NCI-H510A treated with DMSO at 0.1 percent for 48 hours (cell line): ENCODE results near the gene PGRMC2.
"Not testable (repeated sequence)": the region's sequence is repeated elsewhere in the genome, so short reads cannot be mapped to it uniquely, and the experiment has no call there.

Source experiments
- DNase-seq: peaks from one replicate; lab custom pipeline; 2025; lab: John Stamatoyannopoulos, UW

Gene PGRMC2

DNA sequence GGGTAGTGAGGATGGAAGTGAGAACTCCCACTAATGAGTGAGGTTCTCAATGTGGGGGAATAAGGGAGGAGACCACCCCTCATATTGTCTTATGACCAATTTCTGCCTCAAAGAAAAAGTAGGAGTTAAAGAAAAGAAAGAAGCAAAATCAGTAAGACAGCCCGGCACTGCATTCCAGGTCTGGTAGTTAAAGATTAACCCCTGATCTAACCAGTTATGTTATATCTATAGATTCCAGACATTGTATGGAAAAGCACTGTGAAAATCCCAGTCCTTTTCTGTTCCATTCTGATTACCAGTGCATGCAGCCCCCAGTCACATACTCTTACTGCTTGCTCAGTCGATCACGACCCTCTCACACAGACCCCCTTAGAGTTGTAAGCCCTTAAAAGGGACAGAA, 20.4 kb downstream of the PGRMC2 start:
- not testable (repeated sequence) for DNase-seq

DNA sequence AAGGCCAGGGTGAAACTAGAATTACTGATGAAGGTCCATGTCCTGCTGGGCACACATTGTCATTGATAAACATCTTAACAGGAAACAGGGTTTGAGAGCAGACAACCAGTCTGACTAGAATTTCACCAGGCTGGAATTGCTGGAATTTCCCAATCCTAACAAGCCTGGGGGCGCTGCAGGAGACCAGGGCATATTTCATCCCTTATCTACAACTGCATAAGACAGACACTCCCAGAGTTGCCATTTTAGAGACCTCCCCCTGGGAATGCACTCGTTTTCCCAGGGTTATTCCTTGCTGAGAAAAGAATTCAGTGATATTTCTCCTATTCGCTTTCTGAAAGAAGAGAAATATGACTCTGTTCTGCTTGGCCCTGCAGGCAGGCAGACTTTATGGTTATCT, 22.1 kb downstream of the PGRMC2 start:
- DNase-seq, result not testable (repeated sequence)

DNA sequence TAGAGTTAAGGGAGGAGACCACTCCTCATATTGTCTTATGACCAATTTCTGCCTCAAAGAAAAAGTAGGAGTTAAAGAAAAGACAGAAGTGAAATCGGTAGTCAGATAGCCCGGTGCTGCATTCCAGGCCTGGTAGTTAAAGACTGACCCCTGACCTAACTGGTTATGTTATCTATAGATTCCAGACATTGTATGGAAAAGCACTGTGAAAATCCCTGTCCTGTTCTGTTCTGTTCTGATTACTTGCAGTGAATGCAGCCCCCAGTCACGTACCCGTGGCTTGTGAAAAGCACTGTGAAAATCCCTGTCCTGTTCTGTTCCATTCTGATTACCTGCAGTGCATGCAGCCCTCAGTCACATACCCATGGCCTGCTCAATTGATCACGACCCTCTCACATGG, 27.7 kb downstream of the PGRMC2 start:
- DNase-seq, result not testable (repeated sequence)

DNA sequence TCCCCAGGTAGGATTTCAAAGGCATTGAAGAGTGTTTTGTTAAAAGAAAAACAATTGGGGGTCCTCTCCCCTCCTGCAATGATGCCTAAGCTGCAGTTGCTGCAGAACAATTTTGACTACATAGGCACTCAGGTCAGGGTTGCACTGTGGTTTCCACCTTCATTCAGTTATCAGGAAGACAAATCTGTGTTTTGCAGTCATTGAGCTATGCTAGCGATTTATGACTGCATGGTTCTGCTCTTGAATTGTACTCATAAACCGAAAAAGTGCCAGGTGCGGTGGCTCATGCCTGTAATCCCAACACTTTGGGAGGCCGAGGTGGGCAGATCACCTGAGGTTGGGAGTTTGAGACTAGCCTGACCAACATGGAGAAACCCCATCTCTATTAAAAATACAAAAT, 29.4 kb downstream of the PGRMC2 start:
- not testable (repeated sequence) for DNase-seq

DNA sequence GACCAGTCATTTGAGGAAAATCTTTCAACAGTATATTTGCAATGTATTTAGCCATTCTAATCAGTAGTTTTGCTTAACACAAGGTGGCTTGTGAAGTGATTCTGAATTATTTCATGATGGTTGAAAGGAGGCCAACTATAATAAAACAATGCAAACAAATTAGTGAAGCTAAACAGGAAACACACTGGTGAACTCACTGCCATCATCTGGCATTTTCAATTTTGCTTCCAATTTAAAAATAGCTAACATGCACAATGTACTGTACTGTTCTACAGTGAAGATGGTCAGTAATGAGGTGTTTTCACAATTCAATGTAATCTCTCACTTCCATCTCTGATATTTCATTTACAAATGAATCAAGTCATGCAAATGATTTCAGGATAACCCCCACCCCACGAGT, 31.1 kb downstream of the PGRMC2 start:
- DNase-seq, result no peak

DNA sequence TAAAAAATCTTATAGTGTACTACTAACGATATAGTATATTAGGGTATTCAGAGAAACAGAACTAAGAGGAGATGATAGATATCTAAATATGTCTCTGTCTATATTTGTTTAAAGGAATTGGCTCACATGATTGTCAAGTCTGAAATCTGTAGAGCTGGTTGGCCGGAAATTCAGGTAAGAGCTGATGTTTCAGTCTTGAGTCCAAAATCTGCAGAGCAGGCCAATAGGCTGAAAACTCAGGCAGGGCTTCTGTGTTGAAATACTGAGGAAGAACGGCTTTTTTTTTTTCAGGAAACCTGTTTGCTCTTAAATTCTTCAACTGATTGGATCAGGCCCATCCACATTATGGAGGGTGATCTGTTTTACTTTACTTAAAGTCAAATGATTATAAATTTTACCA, 31.7 kb downstream of the PGRMC2 start:
- no peak for DNase-seq

DNA sequence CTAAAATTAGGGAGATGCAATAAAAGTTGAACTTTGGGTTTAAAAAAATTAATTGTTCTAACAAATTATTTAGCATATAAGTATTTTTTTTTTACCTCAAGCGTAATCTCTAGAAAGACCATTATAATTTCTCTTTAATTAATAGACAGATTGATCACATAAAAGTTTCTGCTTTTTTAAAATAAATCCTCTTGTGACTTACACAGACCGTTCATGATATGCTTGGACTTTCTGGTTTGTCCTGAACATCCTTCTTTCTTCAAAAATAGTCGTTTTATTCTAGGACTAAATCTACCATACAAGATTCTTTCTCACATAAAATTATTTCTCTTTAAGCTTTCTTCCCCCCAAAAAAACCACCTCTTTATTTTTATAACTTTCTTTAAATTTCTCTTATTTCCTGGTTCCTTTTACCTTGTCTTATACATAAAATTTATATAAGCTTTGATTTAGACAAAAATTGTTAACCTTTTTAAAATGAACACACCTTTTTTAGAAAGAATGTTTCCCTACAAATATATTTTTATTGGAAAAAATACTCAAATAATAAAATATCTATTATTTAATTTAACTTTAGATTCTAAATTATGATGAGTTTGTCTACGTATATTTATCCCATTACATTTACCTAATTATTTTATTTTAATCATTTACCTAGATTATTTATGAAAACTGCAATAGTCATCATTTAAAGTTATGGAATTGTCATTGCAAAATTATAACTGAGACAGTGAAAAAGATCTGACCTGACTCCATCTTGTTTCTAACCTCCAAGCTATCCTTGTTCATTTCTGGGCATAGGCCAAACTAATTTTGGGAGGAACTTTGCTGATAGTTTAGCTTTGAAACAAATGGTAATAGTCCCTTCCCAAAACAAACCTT, 37.6 kb downstream of the PGRMC2 start:
- no peak for DNase-seq

DNA sequence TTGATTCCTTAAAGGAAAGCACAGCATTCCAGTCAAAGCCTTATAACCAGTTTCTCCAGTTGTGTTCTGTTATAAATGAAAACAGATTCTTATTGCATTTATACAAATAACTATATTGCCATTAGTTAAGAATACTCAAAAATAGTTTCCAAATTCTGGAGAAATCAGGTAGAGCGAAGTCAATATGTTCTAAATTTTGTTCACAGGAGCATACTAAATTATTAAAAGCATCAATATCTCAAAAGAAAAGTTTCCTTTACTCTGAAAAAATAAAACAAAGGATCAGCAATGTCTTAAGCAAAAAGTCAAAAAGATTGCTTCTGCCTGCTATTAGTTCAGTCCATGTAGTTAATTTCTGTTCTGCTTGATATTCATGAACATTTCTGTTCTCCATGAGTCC, 39.7 kb downstream of the PGRMC2 start:
- DNase-seq, result no peak

DNA sequence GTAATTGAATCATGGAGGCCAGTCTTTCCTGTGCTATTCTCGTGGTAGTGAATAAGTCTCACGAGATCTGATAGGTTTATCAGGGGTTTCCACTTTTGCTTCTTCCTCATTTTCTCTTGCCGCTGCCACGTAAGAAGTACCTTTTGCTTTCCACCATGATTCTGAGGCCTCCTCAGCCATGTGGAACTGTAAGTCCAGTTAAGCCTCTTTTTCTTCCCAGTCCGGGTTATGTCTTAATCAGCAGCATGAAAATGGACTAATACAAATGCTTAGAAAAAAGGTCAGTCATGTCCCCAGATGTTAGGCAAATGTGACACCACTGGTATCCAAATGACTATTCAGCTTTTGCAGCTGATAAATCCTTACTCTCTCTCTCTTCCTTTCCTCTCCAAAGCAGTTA, 42.2 kb downstream of the PGRMC2 start:
- not testable (repeated sequence) for DNase-seq

DNA sequence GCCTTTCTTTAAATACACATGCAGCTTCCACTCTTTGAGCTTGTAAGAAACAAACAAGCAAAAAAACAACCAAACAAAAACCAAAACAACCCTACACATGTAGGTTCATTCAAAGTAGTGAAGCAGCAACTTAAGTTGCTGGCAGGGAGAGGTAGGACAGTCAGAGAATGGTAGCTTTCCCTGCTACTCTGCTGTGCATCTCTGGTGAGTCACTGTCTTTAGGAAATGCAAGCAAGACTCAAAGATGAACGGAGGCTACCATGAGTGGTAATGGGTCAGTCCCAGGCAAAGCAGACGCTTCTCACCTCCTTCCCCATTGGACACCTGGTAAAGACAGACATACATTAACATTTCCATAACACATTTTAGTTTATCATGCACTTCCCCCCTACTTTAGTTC, 43.2 kb downstream of the PGRMC2 start:
- DNase-seq, result no peak

DNA sequence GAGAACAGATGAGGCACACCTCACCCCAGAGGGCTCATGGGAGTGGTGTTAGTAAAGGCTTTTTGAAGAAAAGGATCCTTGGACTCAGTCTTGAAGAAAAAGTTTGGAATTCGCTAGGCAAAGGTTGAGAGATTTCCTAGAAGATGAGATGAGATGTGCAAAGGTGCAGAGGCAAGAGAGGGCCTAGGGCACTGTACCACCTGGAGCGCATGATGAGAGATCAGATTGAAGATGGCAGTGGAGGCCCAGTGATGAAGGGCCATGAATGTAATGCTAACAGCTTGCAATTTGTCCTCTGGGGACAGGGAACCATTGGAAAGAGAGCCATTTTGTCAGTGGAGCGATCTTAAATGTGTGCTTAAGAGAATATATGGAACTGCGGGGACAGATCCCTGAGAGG, 45.0 kb downstream of the PGRMC2 start:
- DNase-seq, result no peak

DNA sequence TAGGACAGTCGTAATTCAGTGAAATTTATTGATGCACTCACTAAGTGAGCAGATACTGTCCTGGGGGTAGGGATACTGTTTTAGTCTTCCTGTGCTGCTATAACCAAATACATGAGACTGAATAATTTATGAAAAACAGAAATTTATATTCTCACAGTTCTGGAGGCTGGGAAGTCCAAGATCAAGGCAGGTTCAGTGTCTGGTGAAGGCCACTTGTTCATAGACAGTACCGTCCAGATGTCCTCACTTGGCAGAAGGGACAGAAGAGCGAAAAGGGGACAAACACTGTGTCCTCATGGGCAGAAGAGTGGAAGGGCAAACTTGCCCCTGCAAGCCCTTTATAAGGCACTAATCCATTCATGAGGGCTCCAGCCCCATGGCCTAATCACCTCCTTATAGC, 45.6 kb downstream of the PGRMC2 start:
- DNase-seq, result no peak

DNA sequence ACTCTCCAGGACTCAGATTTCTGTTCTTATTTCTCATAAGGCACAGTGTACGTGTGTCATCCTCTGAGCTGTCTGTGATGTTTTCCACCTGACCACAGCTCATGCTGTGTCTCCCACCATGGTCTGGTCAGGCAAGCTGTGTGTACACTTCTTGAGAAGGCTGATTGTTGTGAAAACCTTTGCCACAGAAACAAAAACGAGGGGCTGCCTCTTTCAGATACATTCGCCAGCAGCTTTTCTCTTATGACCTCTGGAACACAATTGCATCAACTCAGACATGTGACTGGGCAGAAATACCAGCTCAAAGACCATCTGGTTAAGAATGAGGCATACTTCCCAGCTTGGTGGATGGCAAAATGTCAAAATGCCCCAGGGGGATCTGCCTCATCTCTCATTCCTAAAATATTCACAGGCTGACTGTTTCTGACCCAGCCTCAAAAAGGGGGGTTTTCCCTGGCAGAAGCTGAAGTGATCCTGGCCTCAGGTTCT, 46.1 kb downstream of the PGRMC2 start:
- DNase-seq, result no peak

DNA sequence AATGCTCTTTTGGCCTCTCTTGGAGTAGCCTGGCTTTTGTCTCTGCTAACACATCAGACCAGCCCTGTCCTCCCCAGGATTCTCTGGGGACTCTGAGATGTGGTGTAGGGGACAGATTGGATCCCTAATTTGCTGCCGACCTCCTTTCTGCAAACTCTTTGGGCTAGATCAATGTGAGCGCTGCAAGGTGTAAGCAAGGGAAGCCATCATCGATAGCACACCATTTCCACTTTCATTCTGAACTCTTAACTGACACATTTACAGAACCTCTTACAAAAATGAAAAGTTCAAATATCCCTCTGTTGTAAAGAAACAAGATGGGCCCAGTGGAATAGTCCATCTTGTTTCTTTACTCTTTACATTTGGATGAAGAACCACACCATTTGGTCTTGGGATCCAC, 46.6 kb downstream of the PGRMC2 start:
- no peak for DNase-seq

DNA sequence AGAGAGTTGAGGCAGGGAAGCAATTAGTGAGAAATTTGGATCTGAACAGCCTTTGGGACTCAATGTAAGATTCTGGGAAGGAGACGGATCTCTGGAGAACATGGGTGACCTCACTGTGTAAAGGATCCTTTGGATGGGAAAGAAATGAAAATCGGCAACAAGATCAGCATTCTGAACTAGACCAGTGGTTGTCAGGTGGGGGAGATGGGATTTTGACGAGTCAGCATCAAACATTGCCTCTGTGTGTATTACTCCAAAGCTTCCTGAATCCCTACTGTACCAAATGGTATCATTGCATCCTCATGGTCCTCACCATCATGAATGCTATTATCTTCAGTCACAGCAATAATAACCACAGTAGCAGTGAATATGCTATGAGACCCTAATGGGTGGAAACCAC, 52.8 kb downstream of the PGRMC2 start:
- DNase-seq, result no peak

DNA sequence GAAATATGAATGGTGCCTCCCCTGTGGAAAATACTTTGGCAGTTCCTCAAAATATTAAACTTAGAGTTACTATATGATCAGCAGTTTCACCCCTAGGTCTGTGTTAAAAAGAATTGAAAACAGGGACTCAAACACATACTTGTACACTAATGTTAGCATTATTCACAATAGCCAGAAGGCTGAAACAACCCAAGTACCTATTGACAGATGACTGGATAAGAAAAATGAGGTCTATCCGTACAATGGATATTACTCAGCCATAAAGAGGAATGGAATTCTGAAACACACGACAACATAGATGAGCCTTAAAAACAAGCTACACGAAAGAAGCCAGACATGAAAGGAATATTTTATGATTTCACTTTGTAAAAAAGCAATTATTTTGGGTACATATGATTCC, 54.9 kb downstream of the PGRMC2 start:
- DNase-seq, result no peak

DNA sequence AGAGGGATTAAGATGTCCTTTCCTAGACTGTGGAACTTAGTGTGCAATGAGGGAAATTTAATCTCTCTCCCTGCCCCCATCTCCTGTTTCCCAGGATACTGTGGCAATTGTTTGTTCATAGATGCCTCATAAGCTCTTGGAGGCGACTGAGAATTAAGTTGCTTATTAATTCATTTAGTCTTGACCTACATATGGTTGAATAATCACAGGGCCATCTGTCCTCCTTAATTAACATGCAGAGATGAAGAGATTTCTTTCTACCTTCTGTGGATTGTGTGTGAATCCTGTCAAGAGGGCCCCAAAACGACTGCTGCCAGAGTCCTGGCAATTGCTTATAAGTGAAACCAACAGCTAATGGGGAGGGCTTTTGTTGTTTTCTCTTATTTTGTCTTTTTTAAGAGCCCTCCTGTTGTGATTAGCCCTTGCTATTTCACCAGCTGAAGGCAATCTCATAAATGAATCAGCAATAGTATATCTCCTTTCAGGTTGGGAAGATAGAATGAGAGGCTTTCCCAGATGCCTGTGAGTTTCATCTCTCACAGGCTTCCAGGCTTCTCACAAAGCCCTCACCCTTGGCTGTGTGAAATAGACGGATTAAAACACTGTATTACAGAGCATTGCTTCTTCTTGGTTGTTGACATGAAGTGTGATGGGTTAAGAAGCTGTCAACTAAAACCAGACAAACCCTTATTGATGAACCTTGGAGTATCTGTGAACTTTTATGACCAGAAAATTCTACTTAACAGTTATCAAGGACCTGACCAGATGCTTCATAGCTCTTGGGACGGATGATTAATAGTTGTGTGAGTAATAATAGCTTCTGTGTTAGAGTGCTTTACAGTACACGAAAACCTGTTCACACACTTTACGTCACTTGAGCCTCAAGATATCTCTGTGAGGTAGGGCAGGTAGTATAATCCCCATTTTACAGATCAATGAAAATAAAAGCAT, 58.5 kb downstream of the PGRMC2 start:
- peak; percentile 58 for DNase-seq

DNA sequence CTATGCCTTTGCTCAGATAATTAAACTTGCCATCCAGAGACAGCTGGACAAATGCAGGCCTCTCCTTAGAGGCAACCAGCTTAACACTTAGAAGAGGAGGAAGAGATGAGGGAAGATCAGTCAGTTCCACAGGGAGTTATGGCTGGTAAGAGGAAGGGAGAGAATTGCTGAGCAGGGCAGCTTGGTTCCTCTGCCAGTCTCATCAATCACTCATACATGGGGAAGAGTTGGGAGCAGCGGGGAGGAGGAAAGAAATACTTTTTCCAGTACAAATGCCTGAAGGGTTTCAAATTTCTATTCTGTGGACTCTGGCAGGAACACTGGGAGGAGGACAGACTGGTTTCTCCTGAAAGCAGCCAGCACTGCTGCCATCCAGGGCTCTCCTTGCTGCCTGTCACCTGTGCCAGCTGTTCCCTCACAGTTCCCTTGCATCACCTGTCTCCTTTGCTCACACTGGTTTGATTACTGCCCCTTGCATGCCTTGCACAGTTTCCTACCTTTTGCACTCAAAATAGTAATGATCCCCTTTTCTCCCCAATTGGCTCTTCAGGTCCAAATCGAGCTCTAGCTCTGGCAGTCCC, 59.5 kb downstream of the PGRMC2 start:
- DNase-seq, result peak; percentile 87

DNA sequence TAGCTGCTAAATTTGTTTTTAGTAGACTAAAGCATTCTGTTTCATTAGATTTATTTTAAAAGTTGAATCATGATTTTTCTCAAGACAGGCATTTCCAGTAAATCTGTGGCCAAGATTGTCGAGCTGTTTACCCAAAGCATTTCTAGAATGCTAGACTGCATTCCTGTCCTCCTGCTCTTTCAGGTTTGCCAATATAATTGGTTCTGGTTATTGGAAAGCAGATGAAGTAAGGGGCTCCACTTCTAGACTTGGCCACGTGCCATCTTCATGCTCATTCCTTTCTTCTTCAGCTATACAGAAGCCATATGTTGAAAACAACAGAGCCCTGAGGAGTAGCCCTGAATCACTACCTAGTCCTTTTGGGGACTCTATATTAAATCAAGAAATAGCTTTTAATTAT, 62.5 kb downstream of the PGRMC2 start:
- DNase-seq, result peak; percentile 2

DNA sequence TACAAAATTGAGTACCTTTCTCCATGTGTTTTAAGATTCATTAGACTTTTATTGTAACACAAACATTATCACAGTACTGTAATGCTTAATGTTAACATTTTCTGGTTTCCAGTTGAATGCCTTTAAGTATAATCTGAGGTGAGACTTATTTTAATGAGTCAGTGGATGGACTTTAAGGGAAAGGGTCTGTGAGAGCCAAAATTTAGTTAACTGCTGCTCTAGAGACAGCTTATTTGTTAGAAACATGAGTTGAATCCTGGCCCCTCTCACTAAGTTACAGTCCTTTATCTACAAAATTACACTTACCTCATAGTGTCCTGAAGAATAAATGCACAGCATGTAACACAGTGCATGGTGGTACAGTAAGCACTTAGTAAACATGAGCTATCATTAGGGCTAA, 66.0 kb downstream of the PGRMC2 start:
- DNase-seq, result no peak

DNA sequence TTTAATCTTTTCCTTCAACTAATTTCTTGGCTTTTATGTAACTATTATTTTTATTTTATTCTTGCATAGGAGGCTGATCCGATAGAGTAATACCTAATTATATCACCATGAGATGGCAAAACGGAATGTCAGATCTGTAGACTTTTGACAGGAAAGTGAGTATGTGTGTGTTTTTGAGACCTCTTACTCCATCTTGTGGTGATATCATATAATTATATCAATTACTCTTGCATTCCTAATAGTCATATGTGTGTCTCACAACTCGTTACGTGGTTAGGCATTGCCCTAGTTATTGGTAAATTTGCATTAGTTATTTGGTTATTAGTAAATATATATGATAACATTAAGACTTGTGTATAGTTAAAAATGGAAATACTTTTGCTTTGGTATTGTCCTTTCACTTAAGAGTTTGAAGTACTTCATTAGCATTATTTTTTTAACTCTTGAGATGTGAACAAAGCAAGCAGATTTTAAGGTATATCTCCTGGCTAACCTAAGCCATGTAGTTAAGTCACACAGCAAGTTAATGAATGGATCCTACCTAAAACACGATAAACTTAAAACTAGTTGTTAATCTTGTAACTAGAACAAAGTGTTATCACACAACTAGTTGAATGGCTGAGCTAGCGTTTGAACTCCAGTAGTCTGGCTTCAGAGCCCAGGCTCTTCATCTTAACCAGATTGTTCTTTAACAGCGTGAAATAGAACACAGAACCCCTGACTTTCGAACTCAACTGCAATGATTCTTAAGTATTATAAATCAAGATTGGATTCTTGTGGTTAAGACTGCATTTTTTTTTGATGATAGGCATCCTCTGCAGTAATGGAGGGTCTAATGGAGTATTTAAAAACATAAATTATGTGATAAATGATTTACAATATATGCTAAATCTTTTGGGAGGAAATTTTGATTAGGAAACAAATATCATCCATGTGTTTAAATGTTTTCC, 67.1 kb downstream of the PGRMC2 start:
- DNase-seq, result no peak
